Cerebellar cortex (tissue), 1 donor: ENCODE results near the gene LIN37.
"Not testable (repeated sequence)": the region's sequence is repeated elsewhere in the genome, so short reads cannot be mapped to it uniquely, and the experiment has no call there.

Source experiments
- DNase-seq: peaks from one replicate; pipeline ENCODE4 v3.0.0-alpha.2; 2015; ENCODE audit warnings: low spot score

LIN37 gene

GRCh38 chr19:35719402-35720162 lies 28.8 kb upstream of the LIN37 start:
- no peak for DNase-seq

- no peak for DNase-seq
Measured at GRCh38 chr19:35720163-35720524, 28.2 kb upstream of the LIN37 start.

- no peak for DNase-seq
Measured at GRCh38 chr19:35720648-35721047, 27.7 kb upstream of the LIN37 start.

GRCh38 chr19:35721374-35721773 lies 27.0 kb upstream of the LIN37 start:
- DNase-seq, result no peak

GRCh38 chr19:35722461-35722860 lies 25.9 kb upstream of the LIN37 start:
- no peak for DNase-seq

- no peak for DNase-seq
Measured at GRCh38 chr19:35722897-35723296, 25.5 kb upstream of the LIN37 start.

- no peak for DNase-seq
Measured at GRCh38 chr19:35723671-35724070, 24.7 kb upstream of the LIN37 start.

- not testable (repeated sequence) for DNase-seq
Measured at GRCh38 chr19:35724132-35724531, 24.2 kb upstream of the LIN37 start.

GRCh38 chr19:35724560-35724959 lies 23.8 kb upstream of the LIN37 start:
- DNase-seq, result no peak

- DNase-seq, result no peak
Measured at GRCh38 chr19:35725216-35725861, 23.0 kb upstream of the LIN37 start.

- DNase-seq, result no peak
Measured at GRCh38 chr19:35727053-35727955, 21.1 kb upstream of the LIN37 start.

- no peak for DNase-seq
Measured at GRCh38 chr19:35727956-35728706, 20.2 kb upstream of the LIN37 start.

GRCh38 chr19:35729021-35729420 lies 19.4 kb upstream of the LIN37 start:
- no peak for DNase-seq

GRCh38 chr19:35729763-35730162 lies 18.6 kb upstream of the LIN37 start:
- no peak for DNase-seq

GRCh38 chr19:35730326-35730725 lies 18.1 kb upstream of the LIN37 start:
- no peak for DNase-seq

GRCh38 chr19:35731353-35731752 lies 17.0 kb upstream of the LIN37 start:
- DNase-seq, result no peak

GRCh38 chr19:35731779-35732405 lies 16.5 kb upstream of the LIN37 start:
- DNase-seq, result no peak

- no peak for DNase-seq
Measured at GRCh38 chr19:35732540-35733179, 15.7 kb upstream of the LIN37 start.

GRCh38 chr19:35733180-35734125 lies 14.9 kb upstream of the LIN37 start:
- no peak for DNase-seq

- DNase-seq, result no peak
Measured at GRCh38 chr19:35734273-35734672, 14.1 kb upstream of the LIN37 start.
